GM19395 (cell line): ENCODE data around the gene GDPD4.

ENCODE experiments used
- ATAC-seq: cut with Tn5 transposase; IDR thresholded peaks from one replicate; pipeline ENCODE4 v1.9.1; 2021; ENCODE audit warnings: mild to moderate bottlenecking, moderate library complexity; ENCODE audit not compliant: unreplicated experiment

GDPD4 gene

GRCh38 chr11:77299528-77299993, 1.9 kb downstream of the GDPD4 start:
- no peak for ATAC-seq

- no peak for ATAC-seq
Observed at GRCh38 chr11:77294040-77294439, 7.4 kb downstream of the GDPD4 start.

- ATAC-seq = no peak
Observed at GRCh38 chr11:77289737-77290136, 11.7 kb downstream of the GDPD4 start.

- ATAC-seq = no peak
Observed at GRCh38 chr11:77287615-77288273, 13.7 kb downstream of the GDPD4 start.

GRCh38 chr11:77287136-77287535, 14.3 kb downstream of the GDPD4 start:
- no peak for ATAC-seq

GRCh38 chr11:77284476-77285468, 16.7 kb downstream of the GDPD4 start:
- ATAC-seq = no peak

- ATAC-seq = no peak
Observed at GRCh38 chr11:77283101-77283500, 18.4 kb downstream of the GDPD4 start.

- no peak for ATAC-seq
Observed at GRCh38 chr11:77278595-77279506, 22.6 kb downstream of the GDPD4 start.

- no peak for ATAC-seq
Observed at GRCh38 chr11:77276271-77276670, 25.2 kb downstream of the GDPD4 start.

- ATAC-seq = no peak
Observed at GRCh38 chr11:77270921-77271320, 30.6 kb downstream of the GDPD4 start.

GRCh38 chr11:77269484-77270123, 31.9 kb downstream of the GDPD4 start:
- no peak for ATAC-seq

GRCh38 chr11:77267962-77268361, 33.5 kb downstream of the GDPD4 start:
- no peak for ATAC-seq

- ATAC-seq = no peak
Observed at GRCh38 chr11:77266766-77267165, 34.7 kb downstream of the GDPD4 start.

- ATAC-seq = no peak
Observed at GRCh38 chr11:77262803-77263202, 38.7 kb downstream of the GDPD4 start.

- no peak for ATAC-seq
Observed at GRCh38 chr11:77259641-77260040, 41.8 kb downstream of the GDPD4 start.

- no peak for ATAC-seq
Observed at GRCh38 chr11:77253690-77254089, 47.8 kb downstream of the GDPD4 start.

- no peak for ATAC-seq
Observed at GRCh38 chr11:77252555-77253270, 48.8 kb downstream of the GDPD4 start.

- no peak for ATAC-seq
Observed at GRCh38 chr11:77250881-77251640, 50.4 kb downstream of the GDPD4 start.

GRCh38 chr11:77249427-77249826, 52.1 kb downstream of the GDPD4 start:
- ATAC-seq = no peak
